Loucy (cell line): ENCODE results near the gene ERVK3-1.

Experiments used
- H2AFZ ChIP-seq: fragments of 200-600 bp; sonication (generic); 2 replicates; pipeline ENCODE4 v1.6.0; 2016; ENCODE audit warnings: antibody characterized with exemption, mild to moderate bottlenecking, low read length, moderate library complexity
- H3F3A ChIP-seq: fragments of 200-600 bp; 2 replicates; pipeline ENCODE4 v1.6.0; 2016; ENCODE audit warnings: antibody characterized with exemption, low read depth, mild to moderate bottlenecking
- H3K27me3 ChIP-seq: fragments of 200-600 bp; sonication (generic); 2 replicates; pipeline ENCODE4 v1.6.1; 2014; ENCODE audit warnings: low read length, mild to moderate bottlenecking; ENCODE audit not compliant: insufficient read depth, poor library complexity, severe bottlenecking
- H3K36me3 ChIP-seq: fragments of 200-600 bp; sonication (generic); 2 replicates; pipeline ENCODE4 v1.6.1; 2016; ENCODE audit warnings: low read length; ENCODE audit not compliant: insufficient read depth
- H3K4me1 ChIP-seq: fragments of 200-600 bp; sonication (generic); 2 replicates; pipeline ENCODE4 v1.5.1; 2014; ENCODE audit warnings: low read length, mild to moderate bottlenecking; ENCODE audit not compliant: insufficient read depth, poor library complexity, severe bottlenecking
- H3K4me2 ChIP-seq: fragments of 200-600 bp; sonication (generic); 2 replicates; pipeline ENCODE4 v1.6.0; 2014; ENCODE audit warnings: antibody characterized with exemption, low read length, low read depth, mild to moderate bottlenecking; ENCODE audit not compliant: poor library complexity, severe bottlenecking
- H3K4me3 ChIP-seq: fragments of 200-600 bp; sonication (generic); 2 replicates; pipeline ENCODE4 v1.5.1; 2014; ENCODE audit warnings: low read length, mild to moderate bottlenecking, mixed read lengths; ENCODE audit not compliant: poor library complexity, severe bottlenecking
- H3K79me2 ChIP-seq: fragments of 200-600 bp; sonication (generic); 2 replicates; pipeline ENCODE4 v1.6.1; 2014; ENCODE audit warnings: low read length; ENCODE audit not compliant: insufficient read depth
- H3K9ac ChIP-seq: fragments of 200-600 bp; sonication (generic); 2 replicates; pipeline ENCODE4 v1.6.0; 2014; ENCODE audit warnings: mild to moderate bottlenecking, low read depth, low read length, moderate library complexity; ENCODE audit not compliant: poor library complexity, severe bottlenecking
- H3K9me2 ChIP-seq: fragments of 200-600 bp; sonication (generic); replicated peaks from 2 replicates; pipeline ENCODE4 v1.6.1; 2016; ENCODE audit warnings: low read depth, low read length, mixed read lengths
- H3K9me3 ChIP-seq: fragments of 200-600 bp; sonication (generic); 2 replicates; pipeline ENCODE4 v1.6.1; 2014; ENCODE audit warnings: mild to moderate bottlenecking, antibody characterized with exemption, low read length, low read depth; ENCODE audit not compliant: insufficient read depth
- H4K20me1 ChIP-seq: fragments of 200-600 bp; sonication (generic); 2 replicates; pipeline ENCODE4 v1.6.0; 2014; ENCODE audit warnings: antibody characterized with exemption, low read length, mild to moderate bottlenecking; ENCODE audit not compliant: insufficient read depth, poor library complexity, severe bottlenecking
- CTCF ChIP-seq: fragments of 200-600 bp; sonication (generic); conservative IDR thresholded peaks from 2 replicates; pipeline ENCODE4 v1.5.1; 2014; ENCODE audit warnings: mild to moderate bottlenecking, antibody characterized with exemption, low read length
- EZH2phosphoT487 ChIP-seq: fragments of 200-600 bp; IDR thresholded peaks from 2 replicates; pipeline ENCODE4 v1.6.1; 2018; ENCODE audit warnings: antibody characterized with exemption, mild to moderate bottlenecking, moderate library complexity, borderline replicate concordance

Gene ERVK3-1

DNA sequence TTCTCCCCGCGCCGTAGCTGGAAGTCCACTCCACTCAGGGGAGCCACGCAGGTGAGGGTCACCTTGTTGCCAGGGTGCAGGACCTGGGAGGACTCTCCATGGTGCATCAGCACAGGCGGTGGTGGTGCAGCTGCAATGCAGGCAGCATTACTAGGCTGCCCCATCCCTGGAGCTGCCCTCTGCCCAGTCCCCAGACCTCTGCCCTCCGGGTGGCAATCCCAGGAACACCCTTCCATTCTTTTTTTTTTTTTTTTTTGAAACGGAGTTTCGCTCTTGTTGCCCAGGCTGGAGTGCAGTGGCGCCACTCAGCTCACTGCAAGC, 46.3 kb downstream of the ERVK3-1 start:
- no peaks in the 10 kb centered on the region for H4K20me1 ChIP-seq
- H3F3A ChIP-seq: no peaks in the 10 kb centered on the region
- TF ChIP-seq CTCF (no peak), EZH2phosphoT487 (no peak)
- H3K79me2 ChIP-seq: peaks cover 14% of the 10 kb centered on the region
- peaks cover 18% of the 10 kb centered on the region for H3K4me1 ChIP-seq
- no peaks in the 10 kb centered on the region for H3K27me3 ChIP-seq
- H2AFZ ChIP-seq: no peak overlapping the region
- no peak overlapping the region for H3K4me3 ChIP-seq
- H3K36me3 ChIP-seq: no peaks in the 10 kb centered on the region
- H3K9ac ChIP-seq: no peak overlapping the region
- H3K4me2 ChIP-seq: no peak overlapping the region
- H3K9me3 ChIP-seq: no peaks in the 10 kb centered on the region
- H3K9me2 ChIP-seq: no peaks in the 10 kb centered on the region

DNA sequence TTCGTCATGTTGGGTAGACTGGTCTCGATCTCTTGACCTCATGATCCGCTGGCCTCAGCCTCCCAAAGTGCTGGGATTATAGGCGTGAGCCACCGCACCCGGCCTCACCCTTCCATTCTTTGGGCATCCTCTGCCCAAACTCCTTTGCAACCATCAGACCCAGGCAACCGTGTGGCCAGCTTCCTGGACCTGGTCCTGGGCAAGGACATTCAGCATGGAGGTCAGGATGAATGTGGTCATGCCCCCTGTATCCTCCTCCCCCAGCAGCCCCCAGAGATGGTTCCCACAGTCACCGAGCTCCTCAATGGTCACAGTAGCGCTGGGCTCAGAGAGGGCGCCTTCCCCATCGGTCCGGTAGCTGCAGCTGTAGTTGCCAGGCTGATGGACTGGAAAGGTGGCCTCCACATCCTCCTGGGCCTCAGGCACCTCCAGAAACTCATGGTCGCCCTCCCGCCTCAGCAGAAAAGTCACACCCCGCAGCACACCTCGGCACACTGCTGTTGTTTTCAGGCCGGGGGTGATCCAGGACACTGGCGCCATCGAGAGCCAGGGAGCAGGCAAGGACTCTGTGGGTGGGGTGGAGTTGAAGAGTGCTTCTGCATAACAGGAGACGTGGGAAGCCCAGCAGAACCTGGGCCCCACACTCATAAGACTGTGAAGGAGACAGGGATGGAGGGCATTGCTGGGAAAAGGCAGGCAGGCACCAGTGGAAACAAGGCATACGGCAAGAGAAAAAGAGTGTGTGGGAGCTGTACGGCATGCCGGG, 47.0 kb downstream of the ERVK3-1 start:
- no peaks in the 10 kb centered on the region for H3K36me3 ChIP-seq
- peaks cover 11% of the 10 kb centered on the region for H3K79me2 ChIP-seq
- H3K27me3 ChIP-seq: no peaks in the 10 kb centered on the region
- H3K9me2 ChIP-seq: no peaks in the 10 kb centered on the region
- no peaks in the 10 kb centered on the region for H3K9me3 ChIP-seq
- no peaks in the 10 kb centered on the region for H4K20me1 ChIP-seq
- H3F3A ChIP-seq: no peaks in the 10 kb centered on the region
- no peak overlapping the region for H2AFZ ChIP-seq
- H3K4me1 ChIP-seq: peaks cover 18% of the 10 kb centered on the region
- H3K4me3 ChIP-seq: no peak overlapping the region
- TF ChIP-seq EZH2phosphoT487 (no peak), CTCF (no peak)
- no peak overlapping the region for H3K4me2 ChIP-seq
- no peak overlapping the region for H3K9ac ChIP-seq

DNA sequence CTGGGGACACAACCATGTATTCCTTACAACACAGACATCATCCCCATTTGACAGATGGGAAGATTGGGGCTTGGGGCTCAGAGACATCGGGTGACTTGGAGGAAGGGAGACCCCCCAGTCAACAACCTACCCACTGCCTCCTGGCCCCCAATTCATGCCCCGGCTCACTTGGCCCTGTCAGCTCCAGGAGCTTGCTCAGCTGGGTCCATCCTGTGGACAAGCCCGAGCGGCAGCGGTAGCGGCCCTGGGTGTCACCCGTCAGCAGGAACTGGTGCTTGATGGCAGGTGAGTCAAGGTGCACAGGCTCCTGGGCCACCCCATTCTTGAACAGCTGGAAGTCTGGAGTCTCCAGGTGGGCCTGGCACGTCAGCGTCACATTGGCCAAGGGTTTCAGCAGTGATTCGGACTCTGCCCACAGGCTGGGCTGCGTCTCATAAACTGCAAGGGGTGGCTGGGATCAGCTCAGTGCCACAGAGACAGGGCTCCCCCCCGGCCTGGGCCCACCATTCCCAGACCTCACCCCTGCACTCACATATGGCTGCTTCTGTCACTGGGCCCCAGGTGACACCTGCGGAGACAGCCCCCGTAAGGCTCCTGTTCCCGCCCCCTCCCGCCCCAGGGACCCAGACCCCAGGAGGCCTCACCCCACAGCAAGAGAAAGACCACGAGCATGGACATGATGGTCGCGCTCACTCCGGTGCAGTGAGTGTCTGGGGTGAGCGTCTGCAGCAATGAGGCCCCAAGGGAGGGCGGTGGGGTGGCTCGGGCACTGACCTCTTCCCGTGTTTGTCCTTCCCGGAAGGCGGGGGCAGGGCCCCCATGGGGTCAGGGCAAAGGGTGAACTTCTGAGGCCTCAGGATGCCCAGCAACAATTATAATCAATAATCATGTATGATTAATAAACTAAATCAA, 47.8 kb downstream of the ERVK3-1 start, which contains the start of gene A1BG:
Gene A1BG (minus strand): TSS at position 733 of the 912 bp plus-strand sequence. CDS start 55 bp downstream, at position 678.
- Histone ChIP-seq H3K4me2 (no peak within 1 kb of the TSS), H4K20me1 (no peaks in the 10 kb centered on the region), H3K9ac (no peak within 1 kb of the TSS), H3K9me2 (no peaks in the 10 kb centered on the region), H3K27me3 (no peaks in the 10 kb centered on the region), H3K4me3 (no peak within 1 kb of the TSS), H3K79me2 (peaks cover 7% of the 10 kb centered on the region), H3K36me3 (no peaks in the 10 kb centered on the region), H3K9me3 (no peaks in the 10 kb centered on the region), H3K4me1 (peaks cover 15% of the 10 kb centered on the region), H3F3A (no peaks in the 10 kb centered on the region), H2AFZ (no peak within 1 kb of the TSS)
- no peak for TF ChIP-seq EZH2phosphoT487
- no peak for TF ChIP-seq CTCF
